Activated naive CD4-positive, alpha-beta T cell treated with anti-CD3 and anti-CD28 coated beads for 36 hours (primary cell): ENCODE results near the gene SOWAHB. TPM values are rescaled to one million over a fixed set of nuclear protein-coding genes. Genes with fewer than 3 reads are reported as not detected.

ENCODE experiments used
- CTCF ChIA-PET: fragments of 350-600 bp; sonication (Branson Sonifier 250); formaldehyde crosslinking; loops from one replicate; lab custom pipeline; 2021; ENCODE audit warnings: antibody characterized with exemption; lab: Charles Lee
- DNase-seq: peaks from one replicate; pipeline ENCODE4 v3.0.0-alpha.2; 2020
- H3K27ac Mint-ChIP-seq: one replicate; pipeline ENCODE4 v1.8.0; 2021; ENCODE audit warnings: mild to moderate bottlenecking, mixed read lengths
- H3K27me3 Mint-ChIP-seq: one replicate; pipeline ENCODE4 v1.8.0; 2021; ENCODE audit warnings: low read depth, mixed read lengths
- H3K36me3 Mint-ChIP-seq: one replicate; pipeline ENCODE4 v1.8.0; 2021; ENCODE audit warnings: low read depth, mixed read lengths
- H3K4me1 Mint-ChIP-seq: one replicate; pipeline ENCODE4 v1.8.0; 2021; ENCODE audit warnings: low read depth, mixed read lengths
- H3K4me3 Mint-ChIP-seq: one replicate; pipeline ENCODE4 v1.8.0; 2021; ENCODE audit warnings: mild to moderate bottlenecking, moderate library complexity, mixed read lengths
- H3K9me3 Mint-ChIP-seq: one replicate; pipeline ENCODE4 v1.8.0; 2021; ENCODE audit warnings: mixed read lengths
- intact Hi-C: fragments of 100-400 bp; cut with micrococcal nuclease; formaldehyde crosslinking; loops from one replicate; pipeline ENCODE4 v1.15.1; 2023
- total RNA-seq, 2 experiments: library from RNA; stranded (reverse); gene quantifications; one replicate each; pipeline ENCODE4 v1.2.3, GENCODE V29; 2021

Gene SOWAHB
- total RNA-seq, 2 experiments from 2014 or later, result not detected

GRCh38 chr4:76867377-76867776 is 30.6 kb downstream of the SOWAHB start:
- no peak overlapping the region for H3K27ac Mint-ChIP-seq
- no peaks in the 10 kb centered on the region for H3K4me1 Mint-ChIP-seq
- no peaks in the 10 kb centered on the region for H3K27me3 Mint-ChIP-seq
- CTCF ChIA-PET, result interaction anchor here (0.6 kb wide), 1 partner anchor 111 kb away, joined by 3 read pairs; no protein-coding TSS in a partner anchor
- DNase-seq, result no peak
- no peak overlapping the region for H3K4me3 Mint-ChIP-seq
- H3K9me3 Mint-ChIP-seq, result no peaks in the 10 kb centered on the region
- no peaks in the 10 kb centered on the region for H3K36me3 Mint-ChIP-seq
- intact Hi-C loops, result no loop called here

GRCh38 chr4:76866641-76867040 is 31.3 kb downstream of the SOWAHB start:
- Mint-ChIP-seq H3K4me1 (no peaks in the 10 kb centered on the region), H3K27me3 (no peaks in the 10 kb centered on the region), H3K9me3 (no peaks in the 10 kb centered on the region), H3K36me3 (no peaks in the 10 kb centered on the region), H3K27ac (no peak overlapping the region), H3K4me3 (no peak overlapping the region)
- CTCF ChIA-PET, result no interaction called here
- intact Hi-C loops, result no loop called here
- DNase-seq, result no peak

GRCh38 chr4:76858319-76858718 is 39.6 kb downstream of the SOWAHB start:
- CTCF ChIA-PET, result no interaction called here
- no peaks in the 10 kb centered on the region for H3K36me3 Mint-ChIP-seq
- no peaks in the 10 kb centered on the region for H3K27me3 Mint-ChIP-seq
- DNase-seq, result no peak
- H3K4me1 Mint-ChIP-seq, result no peaks in the 10 kb centered on the region
- H3K4me3 Mint-ChIP-seq, result no peak overlapping the region
- no peak overlapping the region for H3K27ac Mint-ChIP-seq
- no peaks in the 10 kb centered on the region for H3K9me3 Mint-ChIP-seq
- intact Hi-C loops, result no loop called here

DNA sequence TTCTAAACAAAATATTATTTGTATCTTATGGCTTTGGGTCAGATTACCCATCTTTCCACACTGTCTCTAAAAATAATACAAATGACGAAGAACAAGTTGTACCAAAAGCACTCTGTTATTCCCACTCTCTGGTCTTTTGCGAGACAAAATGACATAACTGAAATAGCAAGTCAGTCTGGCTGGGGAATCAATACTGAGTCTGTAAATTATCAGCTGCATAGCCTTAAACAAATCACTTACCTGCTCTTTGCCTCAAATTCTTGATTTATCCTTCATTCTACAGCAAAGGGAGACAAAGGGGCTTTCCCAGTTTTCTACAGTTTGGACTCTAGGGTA is 40.9 kb downstream of the SOWAHB start:
- CTCF ChIA-PET, result no interaction called here
- Mint-ChIP-seq H3K4me3 (no peak overlapping the region), H3K4me1 (no peaks in the 10 kb centered on the region), H3K27ac (no peak overlapping the region), H3K9me3 (no peaks in the 10 kb centered on the region), H3K27me3 (no peaks in the 10 kb centered on the region), H3K36me3 (no peaks in the 10 kb centered on the region)
- DNase-seq, result no peak
- intact Hi-C loops, result no loop called here

DNA sequence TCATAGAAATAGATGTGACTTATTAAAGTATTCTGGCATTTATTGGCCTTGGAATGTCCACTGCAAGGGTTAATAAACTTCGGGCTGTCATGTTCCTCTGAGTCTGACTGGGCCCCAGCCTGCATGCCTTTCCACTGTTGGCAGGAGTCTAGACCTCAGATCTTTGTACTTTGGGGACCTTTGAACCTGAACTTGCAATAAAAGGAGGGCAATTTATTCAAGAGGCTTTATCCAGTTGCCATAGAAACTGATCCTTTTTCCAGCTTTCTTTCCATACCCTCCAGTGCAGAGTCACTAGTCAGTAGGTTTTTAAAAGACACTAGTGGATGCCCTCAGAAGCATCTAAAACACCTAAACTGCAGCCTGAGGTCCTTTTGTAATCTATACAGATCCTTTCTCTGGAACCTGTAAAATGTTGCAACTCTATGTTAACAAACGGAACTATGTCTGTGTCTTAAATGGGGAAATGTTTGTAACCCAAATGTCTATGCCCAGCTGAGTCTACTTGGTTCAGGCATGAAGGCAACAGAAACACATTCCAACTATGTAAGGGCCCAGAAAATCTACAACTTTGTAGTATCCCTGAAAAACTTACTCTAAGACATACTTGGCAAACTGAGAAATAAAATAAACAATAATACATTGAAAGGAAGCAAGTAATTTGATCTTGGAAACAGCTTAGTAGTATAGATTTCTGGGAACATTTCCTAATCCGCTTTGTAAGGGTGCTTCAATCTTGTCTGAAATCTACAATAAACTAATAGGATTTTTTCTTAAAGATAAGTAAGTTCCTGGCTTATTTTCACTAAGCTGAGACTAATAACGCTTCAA is 41.5 kb downstream of the SOWAHB start:
- Mint-ChIP-seq H3K36me3 (no peaks in the 10 kb centered on the region), H3K4me3 (no peak overlapping the region), H3K4me1 (no peaks in the 10 kb centered on the region), H3K27me3 (no peaks in the 10 kb centered on the region), H3K27ac (no peak overlapping the region), H3K9me3 (no peaks in the 10 kb centered on the region)
- intact Hi-C loops, result no loop called here
- CTCF ChIA-PET, result no interaction called here
- no peak for DNase-seq

GRCh38 chr4:76854858-76855257 is 43.1 kb downstream of the SOWAHB start:
- no peaks in the 10 kb centered on the region for H3K27me3 Mint-ChIP-seq
- CTCF ChIA-PET, result no interaction called here
- intact Hi-C loops, result no loop called here
- H3K4me3 Mint-ChIP-seq, result no peak overlapping the region
- no peak for DNase-seq
- no peaks in the 10 kb centered on the region for H3K9me3 Mint-ChIP-seq
- no peaks in the 10 kb centered on the region for H3K36me3 Mint-ChIP-seq
- no peak overlapping the region for H3K27ac Mint-ChIP-seq
- H3K4me1 Mint-ChIP-seq, result no peaks in the 10 kb centered on the region

DNA sequence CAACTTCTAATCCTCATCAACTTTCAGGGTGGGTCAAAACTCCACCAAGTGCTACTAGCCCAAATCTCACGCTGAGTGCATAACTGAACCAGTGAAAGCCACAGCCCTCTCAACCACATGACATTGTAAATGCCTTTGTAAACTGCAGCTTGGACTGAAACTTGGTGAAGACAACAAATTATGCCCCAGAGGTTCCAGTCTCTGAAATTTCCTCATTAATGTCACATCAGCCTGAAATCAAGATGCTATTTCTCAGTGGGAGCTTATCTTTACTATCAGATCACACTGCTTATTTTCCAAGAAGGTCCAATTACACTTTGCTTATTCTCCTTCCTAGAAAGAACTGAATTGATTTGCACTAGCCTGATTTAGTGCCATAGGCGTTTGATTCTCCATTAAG is 46.6 kb downstream of the SOWAHB start:
- no peaks in the 10 kb centered on the region for H3K36me3 Mint-ChIP-seq
- H3K4me1 Mint-ChIP-seq, result no peaks in the 10 kb centered on the region
- no peak overlapping the region for H3K27ac Mint-ChIP-seq
- H3K27me3 Mint-ChIP-seq, result peaks cover 2% of the 10 kb centered on the region
- no peak for DNase-seq
- CTCF ChIA-PET, result no interaction called here
- H3K4me3 Mint-ChIP-seq, result no peak overlapping the region
- H3K9me3 Mint-ChIP-seq, result no peaks in the 10 kb centered on the region
- intact Hi-C loops, result no loop called here

DNA sequence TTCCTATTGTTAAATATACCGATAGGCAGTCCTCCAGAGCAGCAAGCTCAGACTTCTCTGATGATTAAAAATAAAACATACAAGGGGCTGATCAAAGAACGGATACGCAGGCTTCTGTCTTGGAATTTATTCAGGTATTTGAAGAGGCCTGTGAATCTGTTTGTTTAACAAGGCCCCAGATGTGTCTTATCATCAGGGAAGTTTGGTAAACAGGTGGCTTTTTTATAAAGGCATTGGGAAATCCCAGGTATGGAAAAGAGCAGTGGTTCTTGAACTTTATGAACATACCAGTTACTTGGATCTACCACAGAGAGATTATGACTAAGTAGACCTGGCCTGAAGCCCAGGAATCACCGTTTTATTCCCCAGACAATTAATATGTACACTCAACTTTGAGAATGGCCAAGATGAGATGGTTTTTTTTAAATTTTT is 47.9 kb downstream of the SOWAHB start:
- DNase-seq, result no peak
- intact Hi-C loops, result no loop called here
- H3K4me1 Mint-ChIP-seq, result no peaks in the 10 kb centered on the region
- no peak overlapping the region for H3K4me3 Mint-ChIP-seq
- CTCF ChIA-PET, result no interaction called here
- no peak overlapping the region for H3K27ac Mint-ChIP-seq
- H3K9me3 Mint-ChIP-seq, result no peaks in the 10 kb centered on the region
- H3K36me3 Mint-ChIP-seq, result no peaks in the 10 kb centered on the region
- peaks cover 2% of the 10 kb centered on the region for H3K27me3 Mint-ChIP-seq

Other genes with a start within 250 kb of the SOWAHB start
- 10 to 100 TPM; 24.0 TPM for gene SEPTIN11, start 51.6 kb upstream of the SOWAHB start, total RNA-seq
- gene CCNI, start 177.8 kb upstream of the SOWAHB start, total RNA-seq, result 100 to 1,000 TPM; 211 to 218 TPM